ENCODE measurements around the gene DBH.
A peak's percentile ranks its signal among the peaks of the same experiment; 100 is the strongest.

The DBH gene

DNA sequence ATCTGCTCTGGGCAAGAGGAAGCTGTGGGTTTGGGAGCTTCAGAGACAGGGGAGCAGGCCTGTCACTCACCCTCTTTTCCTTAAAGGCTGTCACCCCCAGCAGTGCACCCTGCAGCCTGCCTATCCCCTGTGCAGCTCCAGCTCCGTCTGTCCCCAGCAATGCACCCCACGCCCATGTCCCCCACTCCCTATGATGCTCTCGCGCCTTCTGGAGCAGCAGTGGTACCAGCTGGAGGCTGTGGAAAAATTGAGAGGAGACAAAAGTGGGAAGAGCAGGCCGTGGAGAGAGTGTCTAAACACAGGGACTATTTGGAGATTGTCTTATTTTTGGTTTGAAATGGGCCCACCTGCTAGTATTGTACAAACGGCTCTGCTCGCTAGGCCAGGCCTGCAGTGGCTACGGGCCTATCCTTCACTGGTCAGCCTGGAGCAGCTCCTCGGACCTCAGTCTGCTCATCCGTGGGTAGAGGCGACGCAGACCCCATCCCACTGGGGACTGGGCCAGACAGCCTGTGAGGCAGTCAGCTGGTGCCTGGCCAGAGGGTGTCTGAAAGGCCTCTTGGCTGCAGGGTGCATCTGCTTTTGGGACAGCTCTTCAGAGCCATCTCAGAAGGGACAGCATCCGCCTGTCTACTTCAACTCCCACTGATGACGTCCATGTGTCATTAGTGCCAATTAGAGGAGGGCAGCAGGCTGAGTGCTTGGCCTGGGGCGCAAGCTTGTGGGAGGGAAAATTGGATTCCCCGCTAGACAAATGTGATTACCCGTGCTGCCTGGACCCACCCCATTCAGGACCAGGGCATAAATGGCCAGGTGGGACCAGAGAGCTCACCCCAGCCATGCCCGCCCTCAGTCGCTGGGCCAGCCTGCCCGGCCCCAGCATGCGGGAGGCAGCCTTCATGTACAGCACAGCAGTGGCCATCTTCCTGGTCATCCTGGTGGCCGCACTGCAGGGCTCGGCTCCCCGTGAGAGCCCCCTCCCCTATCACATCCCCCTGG, at the start of gene DBH:
DBH (plus strand) TSS at position 831 of the 999 bp plus-strand sequence; CDS start at position 840, 9 bp downstream.
- DNase-seq: no peak

DNA sequence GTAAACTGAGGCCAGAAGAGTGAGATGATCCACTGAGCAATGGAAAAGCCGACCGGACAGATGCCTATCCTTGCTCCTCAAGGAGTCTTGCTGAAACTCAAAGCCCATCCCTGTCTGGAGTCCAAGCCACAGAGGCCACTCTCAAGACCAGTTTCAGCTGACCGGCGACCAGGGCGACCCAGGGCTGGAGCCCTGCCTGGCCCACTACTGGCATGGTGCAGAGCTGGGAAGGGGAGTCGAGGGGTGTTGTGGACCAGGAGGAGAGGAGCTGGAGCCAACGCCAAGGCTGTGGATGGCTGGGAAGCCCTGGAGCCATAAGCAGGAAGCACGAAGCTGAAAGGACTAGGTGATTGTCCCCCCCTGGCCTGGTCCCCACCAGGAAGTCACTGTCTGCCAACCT, 49.1 kb upstream of the DBH start:
- no peak for DNase-seq

DNA sequence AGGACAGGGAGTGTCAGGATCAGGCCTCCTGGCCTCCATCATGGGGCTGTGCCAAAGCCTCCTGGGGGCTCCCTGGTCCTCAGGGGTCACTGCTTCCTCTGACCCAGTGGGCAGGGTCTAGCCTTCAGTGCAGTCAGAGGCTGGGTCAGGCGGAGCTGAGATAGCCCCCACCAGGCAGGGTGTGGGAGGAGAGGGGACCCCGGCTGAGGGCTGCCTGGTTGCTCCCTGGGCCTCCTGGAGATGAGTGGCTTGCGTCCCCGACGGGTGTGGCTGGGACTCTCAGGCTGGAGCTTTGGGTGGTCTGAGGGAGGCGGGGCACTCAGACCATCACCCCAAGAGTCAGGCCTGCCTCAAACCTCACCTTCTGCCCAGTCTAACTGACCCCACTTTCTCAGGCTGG, 48.7 kb upstream of the DBH start:
- DNase-seq: no peak

DNA sequence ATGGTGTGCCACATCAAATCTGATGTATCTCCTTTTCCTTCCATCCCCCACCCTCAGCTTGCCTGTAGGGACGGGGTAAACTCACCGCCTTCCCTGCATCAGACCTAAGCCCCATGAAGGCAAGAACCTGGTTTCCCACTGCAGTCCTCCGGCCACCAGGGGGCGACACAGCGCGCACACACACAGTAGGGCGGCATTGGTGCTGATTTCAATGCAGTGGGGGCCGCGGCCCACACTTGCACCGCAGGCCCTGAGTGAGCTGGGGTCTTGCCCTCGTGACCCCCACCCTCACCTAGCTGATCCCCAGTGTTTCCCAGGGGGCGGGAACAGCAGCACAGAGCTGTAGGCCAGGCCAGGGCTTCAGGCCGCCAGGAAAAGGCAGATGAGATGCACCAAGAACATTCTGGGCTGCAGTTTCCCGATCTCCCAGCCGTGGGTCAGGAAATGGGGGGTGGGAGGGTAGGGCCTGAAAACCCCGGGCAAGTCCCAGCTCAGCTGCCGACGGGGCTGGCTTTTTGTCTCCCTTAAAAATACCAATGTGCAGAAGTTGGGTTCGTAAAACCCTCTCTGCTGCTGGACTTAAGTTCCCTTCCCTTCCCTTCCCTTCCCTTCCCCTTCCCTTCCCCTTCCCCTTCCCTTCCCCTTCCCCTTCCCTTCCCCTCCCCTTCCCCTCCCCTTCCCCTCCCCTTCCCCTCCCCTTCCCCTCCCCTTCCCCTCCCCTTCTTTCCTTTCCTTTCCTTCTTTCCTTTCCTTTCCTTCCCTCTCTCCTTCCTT, 46.5 kb upstream of the DBH start:
- DNase-seq: peak; percentile 79

DNA sequence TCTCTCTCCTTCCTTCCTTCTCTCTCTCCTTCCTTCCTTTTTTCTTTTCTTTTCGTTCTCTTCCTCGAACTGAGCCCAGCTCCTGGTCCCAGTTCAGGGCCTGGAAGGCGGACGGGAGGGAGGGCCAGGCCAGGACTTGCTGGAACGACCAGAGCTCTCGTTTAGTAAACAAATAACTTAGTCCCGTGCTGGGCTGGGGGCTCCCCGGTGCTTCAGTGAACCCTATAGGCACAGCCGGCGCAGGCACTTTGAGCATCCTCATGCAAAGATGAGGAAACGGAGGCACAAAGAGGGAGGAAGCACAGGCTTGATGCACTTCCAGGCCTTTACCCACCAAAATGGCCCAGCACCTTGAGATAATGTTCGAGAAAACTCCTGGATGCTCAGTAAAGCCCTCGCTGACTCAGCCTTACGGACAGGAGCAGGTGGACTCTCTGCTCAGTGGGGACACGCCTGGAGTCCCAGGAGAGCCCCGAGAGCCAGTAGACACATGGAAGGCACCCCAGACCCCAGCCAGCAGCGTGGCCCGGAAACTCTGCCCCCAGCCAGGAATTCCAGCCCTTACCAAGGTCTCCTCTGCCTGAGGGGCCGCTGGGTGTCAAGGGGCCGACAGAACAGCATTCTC, 45.8 kb upstream of the DBH start:
- DNase-seq: no peak

DNA sequence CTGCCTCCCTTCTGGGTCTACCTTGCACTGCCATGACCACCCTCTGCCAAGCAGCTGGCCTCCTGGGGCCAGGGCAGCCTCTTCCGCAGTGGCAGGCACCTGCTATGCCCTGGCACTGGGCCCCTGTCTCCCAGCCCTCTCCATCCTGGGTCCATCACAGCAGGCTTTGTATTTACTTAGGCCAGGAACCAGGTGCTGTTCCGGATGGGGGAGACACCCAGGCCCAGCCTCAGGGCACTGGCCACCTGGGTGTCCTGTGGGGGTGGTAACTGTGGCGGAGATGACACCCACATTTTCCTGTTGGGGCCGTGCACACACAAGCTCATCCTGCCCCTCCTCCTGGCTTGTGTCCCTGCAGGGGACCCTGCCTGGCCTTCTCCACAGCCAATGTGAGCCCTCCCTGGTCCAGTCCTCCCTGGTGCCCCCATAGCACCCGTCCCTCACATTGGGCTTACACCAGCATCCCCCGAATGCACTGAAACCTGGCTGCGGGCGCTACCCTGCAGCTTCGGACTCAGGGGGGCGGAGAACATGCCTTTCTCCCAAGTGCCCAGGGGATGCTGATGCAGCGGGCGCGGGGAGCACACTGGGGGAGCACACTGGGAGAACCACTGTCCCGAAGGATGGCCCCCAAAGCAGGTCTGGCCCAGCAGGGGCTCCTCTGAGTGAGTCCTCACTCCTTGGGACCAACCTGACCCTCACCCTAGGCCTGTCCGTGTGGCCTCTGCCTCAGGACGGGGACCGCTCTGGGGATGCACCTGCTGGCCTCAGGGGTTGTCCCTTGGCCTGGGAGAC, 44.9 kb upstream of the DBH start:
- no peak for DNase-seq

DNA sequence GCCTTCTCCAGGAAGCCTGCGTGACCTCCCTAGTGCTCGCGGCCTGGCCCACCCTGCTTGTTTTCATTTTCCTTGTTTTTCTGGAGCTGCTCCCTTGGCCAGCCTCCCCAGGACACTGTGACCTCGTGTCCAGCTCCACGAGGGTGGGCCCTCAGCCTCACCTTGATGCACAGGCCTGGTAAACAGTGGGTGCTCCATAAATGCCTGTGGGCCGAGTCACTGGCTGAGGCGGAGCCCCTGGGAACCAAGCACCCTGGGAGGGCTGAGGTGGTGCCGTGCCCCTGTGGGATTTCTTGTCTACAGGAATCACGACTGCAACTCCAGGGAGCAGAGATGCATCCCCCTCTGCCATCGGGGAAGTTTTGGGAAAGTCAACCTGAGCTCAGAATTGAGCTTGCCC, 44.2 kb upstream of the DBH start:
- DNase-seq: no peak

DNA sequence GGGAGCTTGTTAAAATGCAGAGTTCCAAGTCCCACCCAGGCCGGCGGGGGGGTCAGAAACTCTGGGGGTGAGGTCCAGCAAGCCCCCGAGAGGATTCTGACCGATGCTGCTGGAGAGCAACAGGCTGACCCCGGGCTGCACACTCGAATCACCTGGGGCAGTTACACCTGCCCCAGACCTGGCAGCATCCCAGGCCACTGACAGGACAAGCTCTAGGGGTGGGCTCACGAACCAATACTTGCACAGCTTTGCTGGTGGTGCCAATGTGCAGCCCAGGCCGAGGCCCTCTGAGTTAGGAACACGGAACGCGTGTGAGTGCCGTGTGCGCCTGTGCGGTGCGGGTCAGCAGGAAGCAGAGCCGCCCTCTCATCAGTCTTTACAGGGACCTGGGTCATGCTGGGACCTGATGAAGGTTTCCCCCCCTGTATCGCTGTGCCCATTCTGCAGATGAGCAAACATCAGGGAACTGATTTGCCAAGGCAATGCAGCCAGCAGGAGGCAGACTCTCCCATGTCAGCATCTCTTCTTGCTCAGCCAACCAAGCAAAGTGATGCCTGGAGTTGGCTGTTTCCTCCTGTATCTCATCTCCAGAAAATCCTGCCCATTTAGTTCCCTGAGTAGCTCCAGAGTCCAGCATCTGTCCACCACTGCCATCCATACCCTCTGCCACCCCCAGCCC, 43.3 kb upstream of the DBH start:
- DNase-seq: no peak

DNA sequence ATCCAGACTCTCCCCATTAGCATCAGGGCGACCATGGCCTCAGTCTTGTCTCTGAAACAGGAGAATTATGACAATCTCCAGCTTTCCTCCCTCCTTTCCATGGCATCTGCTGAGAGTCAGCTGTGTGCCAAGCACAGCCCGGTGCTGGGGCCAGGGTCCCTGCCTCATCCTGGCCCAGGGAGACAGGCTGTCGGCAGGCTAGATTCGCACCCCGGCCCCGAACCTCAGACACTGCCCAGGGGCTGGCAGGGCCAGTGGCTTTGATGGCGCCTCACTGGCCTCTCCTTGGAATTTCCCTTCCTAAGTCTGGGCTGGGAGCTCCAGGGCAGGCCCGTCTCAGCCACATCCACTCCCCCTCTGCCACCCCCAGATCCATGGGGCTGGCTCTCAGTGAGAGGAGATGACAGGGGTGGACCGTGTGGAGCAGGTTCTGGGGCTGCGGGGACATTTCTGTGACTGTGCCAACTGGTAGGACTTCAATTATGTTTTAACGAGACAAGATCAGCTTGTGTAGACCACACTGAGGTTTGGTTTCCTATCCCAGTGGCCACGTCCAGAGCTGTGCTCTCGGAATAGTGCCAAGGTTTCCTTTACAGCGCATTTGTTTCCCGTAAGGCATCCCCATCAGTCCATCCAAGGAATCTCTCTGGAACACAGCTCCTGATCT, 42.4 kb upstream of the DBH start:
- no peak for DNase-seq

DNA sequence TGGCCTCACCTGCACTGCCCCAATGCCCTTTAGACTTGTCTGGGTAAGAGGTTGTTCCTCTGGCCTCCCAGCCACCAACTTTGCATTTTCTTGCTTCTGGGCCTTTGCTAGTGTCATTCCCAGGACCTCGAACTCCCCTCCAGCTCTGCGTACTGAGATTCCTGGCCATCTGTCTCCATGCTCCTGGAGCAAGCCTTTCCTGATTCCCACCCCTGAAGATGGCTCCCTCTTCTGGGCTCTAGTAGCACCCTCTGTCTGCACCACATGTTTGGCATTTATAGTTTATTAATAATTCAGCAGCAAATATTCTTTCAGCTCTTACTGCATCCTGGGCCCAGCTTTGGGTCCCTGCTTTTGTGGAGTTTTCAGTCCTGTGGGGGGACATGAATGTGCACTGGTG, 41.9 kb upstream of the DBH start:
- DNase-seq: no peak

DNA sequence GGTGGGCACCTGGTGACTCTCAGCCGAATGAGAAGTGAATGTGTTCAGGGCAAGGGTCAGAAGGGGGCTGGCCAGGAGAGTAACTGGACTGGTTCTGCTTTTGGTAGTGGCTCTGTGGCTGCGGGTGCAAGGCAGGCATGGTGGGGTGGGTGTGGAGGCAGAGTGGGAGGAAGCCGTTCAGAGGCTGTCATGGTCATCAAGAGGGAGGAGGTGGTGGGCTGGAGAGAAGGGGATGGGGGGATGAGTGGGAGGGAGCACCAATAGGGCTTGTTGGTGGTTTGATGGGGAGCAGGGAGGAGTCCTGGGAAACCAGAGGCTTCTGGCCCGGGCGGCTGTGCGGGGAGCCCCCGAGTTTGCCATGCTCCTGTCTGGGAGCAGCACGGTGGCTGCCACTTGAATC, 40.3 kb upstream of the DBH start:
- no peak for DNase-seq

DNA sequence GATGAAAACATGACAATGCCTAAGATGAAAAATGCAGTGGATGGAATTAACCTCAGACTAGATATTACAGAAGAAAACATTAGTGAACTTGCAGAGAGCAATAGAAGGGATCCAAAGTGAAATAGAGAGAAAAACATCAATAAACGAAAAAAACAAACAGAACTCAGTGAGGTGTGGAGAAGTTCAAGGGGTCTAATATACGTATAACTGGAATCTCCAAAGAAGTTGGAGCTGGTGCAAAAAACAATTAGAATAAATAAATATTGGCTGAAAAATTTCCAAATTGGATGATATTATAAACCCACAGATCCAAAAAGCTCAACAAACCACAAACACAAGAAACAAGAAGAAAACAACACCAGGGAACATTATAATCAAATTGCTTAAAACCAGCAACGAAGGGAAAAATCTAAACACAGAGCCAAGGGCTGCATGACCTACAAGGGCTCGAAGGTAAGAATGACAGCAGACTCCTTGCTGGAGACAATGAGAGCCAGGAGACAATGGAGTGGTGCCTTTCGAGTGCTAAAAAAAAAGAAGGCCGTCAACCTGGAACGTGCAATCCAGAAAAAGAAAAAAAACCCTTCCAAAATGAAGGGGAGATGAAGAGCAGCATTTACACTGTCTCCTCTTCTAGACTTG, 38.7 kb upstream of the DBH start:
- no peak for DNase-seq

DNA sequence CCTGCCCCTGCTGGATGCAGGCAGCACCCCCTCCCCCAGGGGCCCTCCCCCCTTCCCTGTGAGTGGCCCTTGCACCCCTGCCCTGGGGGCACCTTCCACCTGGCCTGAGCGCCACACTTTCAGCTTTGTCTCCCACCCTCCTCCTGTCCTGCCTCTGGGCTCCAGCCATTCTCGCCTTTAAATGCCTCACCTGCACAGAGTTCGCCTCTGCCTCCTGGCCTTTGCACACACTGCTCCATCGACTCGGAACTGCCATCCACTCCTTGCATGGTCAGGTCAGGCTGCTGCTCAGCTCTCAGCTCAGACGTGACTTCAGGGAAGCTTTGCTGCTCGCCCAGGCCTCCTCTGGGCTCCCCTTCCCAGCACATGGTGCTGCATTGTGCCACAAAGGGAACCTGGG, 37.2 kb upstream of the DBH start:
- no peak for DNase-seq

DNA sequence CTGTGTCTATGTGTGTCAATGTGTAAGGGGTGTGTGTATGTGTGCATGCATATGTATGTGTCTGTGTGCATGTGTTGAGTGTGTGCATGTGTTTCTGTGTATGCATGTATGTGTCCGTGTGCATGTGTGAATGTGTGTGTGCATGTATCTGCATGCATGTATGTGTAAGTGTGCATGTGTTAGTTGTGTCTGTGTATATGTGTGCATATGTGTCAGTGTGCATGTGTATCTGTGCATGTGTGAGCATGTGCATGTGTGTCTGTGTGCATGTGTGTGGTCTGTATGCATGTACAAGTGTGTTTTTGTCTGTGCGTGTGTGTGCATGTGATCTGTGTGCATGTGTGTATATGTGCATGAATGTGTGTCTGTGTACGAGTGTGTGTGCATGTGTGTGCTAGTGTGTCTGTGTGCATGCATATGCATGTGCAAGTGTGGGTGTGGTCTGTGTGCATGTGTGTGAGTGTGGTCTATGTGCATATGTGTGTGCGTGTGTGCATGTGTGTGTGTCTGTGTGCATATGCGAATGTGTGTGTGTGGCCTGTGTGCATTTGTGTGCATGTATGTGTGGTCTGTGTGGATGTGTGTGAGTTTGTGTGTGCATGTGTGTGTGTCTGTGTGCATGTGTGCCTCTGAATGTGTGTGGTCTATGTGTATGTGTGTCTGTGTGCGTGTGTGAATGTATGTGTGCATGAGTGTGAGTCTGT, 36.5 kb upstream of the DBH start:
- no peak for DNase-seq

DNA sequence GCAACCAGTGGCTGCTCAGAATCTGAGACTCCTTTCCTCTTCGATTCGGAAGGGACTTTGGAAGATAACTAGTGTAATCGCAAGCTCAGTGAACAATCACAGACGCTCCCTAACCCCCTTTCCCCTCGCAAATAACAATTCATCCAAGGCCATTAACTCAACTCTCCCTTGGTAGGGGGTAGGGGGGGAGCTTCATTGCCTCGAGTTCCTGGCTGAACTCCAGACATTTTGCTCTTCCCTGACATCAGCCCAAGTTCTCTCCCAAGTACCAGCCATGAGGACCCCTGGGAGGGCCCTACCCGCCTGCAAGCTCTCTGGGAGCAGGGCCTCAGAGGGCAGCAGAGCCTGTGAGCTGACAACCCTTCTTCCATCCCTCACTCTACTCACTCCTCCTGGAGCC, 35.4 kb upstream of the DBH start:
- no peak for DNase-seq

DNA sequence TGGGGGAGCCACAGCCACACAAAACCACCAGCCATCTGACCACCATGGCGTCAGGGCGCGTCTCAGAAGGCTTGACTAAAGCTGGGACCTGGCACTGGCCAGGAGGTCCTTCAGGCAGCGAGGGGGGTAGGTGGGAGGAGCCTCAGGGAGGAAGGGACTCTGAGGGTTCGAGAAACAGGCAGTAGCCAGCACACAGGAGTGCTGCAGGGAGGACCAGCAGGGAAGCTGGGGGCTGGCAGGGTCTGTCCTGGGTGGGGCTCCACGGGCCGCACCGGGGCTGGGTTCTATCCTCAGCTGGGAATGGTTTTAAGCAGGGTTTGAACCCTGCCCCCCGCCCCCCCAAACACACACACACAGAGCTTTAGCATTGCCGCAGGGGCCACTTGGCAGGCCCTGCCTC, 34.4 kb upstream of the DBH start:
- no peak for DNase-seq

DNA sequence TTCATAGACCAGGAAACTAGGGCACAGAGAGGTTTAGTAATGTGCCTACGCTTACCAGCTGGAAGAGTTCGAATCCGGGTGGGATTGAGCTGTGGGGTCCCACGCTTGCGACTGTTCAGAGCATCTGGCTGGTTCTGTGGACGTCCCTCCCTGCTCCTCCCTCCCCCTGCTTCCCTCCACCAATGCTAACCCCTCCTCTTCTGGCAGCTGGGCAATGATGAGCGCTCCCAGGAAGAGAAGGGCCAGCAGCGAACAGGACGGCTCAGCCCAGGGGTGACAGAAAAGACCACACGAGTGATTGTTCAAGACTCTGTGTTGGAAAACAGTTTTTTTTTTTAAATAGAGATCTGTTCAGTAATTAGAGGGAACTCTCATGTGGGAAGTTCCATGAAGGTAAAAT, 33.9 kb upstream of the DBH start:
- no peak for DNase-seq

DNA sequence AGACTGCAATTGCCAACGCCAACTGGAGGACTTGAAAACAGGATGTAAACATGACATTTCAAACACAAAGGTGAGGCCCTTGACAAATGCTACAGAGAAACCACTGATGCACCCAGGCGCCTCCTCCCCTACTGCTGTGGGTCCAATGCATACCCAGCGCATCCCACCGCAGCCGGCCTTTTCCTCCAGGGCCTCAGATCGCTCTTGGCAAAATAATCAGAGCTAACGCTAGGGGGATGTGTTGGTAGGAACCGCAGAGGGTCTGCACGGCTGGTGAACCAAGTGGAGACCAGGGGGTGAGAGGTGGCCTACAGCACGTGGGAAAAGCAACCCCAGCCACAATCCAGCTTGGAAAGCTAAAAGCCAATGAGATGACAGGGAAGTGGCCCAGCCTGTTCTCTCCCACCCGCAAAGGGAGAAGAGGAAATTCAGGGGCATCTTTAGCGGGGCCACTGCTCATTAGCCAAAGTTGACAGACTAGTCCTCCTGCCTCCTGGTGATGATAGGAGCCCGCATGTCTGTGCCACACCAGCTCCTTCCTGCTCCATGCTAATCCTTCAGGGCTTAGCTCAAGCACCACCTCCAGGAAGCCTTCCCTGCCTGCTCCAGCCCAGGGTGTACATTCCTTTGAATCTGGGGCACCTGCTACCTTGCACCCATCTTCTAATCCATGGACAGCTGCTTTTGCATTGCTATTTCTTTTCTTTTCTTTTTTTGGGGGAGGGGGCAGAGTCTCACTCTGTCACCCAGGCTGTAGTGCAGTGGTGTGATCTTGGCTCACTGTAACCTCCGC, 32.8 kb upstream of the DBH start:
- no peak for DNase-seq

DNA sequence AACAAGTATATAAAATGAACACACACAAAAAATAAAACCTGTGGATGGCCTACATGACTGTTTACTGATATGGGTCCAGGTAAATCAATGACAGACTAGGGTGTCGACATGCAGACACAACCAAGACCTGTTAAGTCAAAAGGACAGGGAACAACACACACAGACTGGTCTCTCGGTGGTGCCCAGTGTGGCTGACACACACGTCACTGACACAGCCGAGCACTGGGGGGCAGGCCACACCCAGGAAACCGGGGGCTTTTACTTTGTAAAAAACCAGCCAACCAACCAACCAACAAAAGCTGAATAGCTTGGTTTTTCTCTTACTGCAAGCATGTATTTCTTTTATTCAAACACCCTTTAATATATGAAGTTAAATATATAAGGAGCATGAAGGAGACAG, 31.9 kb upstream of the DBH start:
- peak; percentile 71 for DNase-seq

DNA sequence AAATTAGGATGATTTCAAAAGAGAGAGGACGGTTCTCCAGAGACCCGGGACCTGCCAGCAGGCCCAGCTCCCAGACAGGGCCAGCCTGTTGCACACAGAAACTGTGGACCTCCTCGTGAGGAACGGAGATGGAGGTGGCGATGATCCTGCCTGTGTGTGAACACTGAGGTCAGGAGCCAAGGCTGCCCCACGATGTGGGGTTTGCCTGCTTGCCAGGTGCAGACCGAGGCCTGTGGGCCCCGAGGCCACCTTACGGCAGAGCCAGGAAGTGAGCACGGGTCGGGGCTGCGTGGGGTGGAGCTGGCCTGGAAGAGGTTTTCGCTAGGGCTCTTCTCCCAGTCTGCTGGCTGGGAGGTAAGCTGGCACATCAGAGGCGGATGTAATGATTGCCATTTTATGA, 31.3 kb upstream of the DBH start:
- DNase-seq: no peak

Data from activated effector memory CD4-positive, alpha-beta T cell treated with anti-CD3 and anti-CD28 coated beads, Interleukin-2, amount 50 U/mL, for 16 hours (primary cell).